IMR-90 (cell line): Measurements from ENCODE around the gene OVCA2. TPM values are rescaled to one million over a fixed set of nuclear protein-coding genes. Genes with fewer than 3 reads are reported as not detected.

ENCODE experiments used
- ATAC-seq: fragments of 200-7000 bp; cut with Tn5 transposase; 2 replicates; pipeline ENCODE4 v1.9.1; 2020; ENCODE audit warnings: low read depth, mild to moderate bottlenecking, moderate library complexity
- BruUV-seq: library from RNA; stranded (reverse); fragments of 400-500 nt; replicated peaks from 2 replicates; lab custom pipeline; 2021; lab: Mats Ljungman, UMichigan
- CTCF ChIA-PET: fragments of 300-600 bp; formaldehyde crosslinking; extraction: SDS; loops from one replicate; lab custom pipeline; 2021; ENCODE audit warnings: antibody characterized with exemption; lab: Yijun Ruan, JAX
- POLR2A ChIA-PET: fragments of 300-600 bp; sonication (Branson Sonifier 250); formaldehyde crosslinking; loops from one replicate; lab custom pipeline; 2022; ENCODE audit warnings: antibody characterized with exemption; ENCODE audit not compliant: unreplicated experiment; lab: Charles Lee
- DNase-seq: peaks from one replicate; pipeline ENCODE4 v3.0.0; 2013
- H2AFZ ChIP-seq: replicated peaks from 2 replicates; pipeline ENCODE3; 2013; ENCODE audit warnings: low read length, mild to moderate bottlenecking; ENCODE audit not compliant: poor library complexity
- H2AK5ac ChIP-seq: 2 replicates; pipeline ENCODE4 v1.6.1; 2013; ENCODE audit warnings: low read depth, low read length, inconsistent platforms
- H2AK9ac ChIP-seq: replicated peaks from 2 replicates; pipeline ENCODE3; 2013; ENCODE audit warnings: mild to moderate bottlenecking, low read depth, low read length, moderate library complexity; ENCODE audit not compliant: poor library complexity
- H2BK120ac ChIP-seq: 2 replicates; pipeline ENCODE4 v1.6.1; 2013; ENCODE audit warnings: low read depth, low read length, inconsistent platforms
- H2BK15ac ChIP-seq: 3 replicates; pipeline ENCODE4 v1.6.1; 2013; ENCODE audit warnings: low read depth, low read length, inconsistent platforms
- H2BK20ac ChIP-seq: 2 replicates; pipeline ENCODE4 v1.6.1; 2013; ENCODE audit warnings: low read depth, mild to moderate bottlenecking, inconsistent platforms, low read length, moderate library complexity
- H2BK5ac ChIP-seq: 2 replicates; pipeline ENCODE4 v1.6.1; 2013; ENCODE audit warnings: mild to moderate bottlenecking, low read depth, low read length, inconsistent platforms; ENCODE audit not compliant: poor library complexity, severe bottlenecking
- H3K14ac ChIP-seq: replicated peaks from 2 replicates; pipeline ENCODE4 v1.6.1; 2013; ENCODE audit warnings: low read depth, low read length, inconsistent platforms
- H3K18ac ChIP-seq: 2 replicates; pipeline ENCODE4 v1.6.1; 2013; ENCODE audit warnings: low read depth, low read length, control low read depth
- H3K23ac ChIP-seq: 2 replicates; pipeline ENCODE4 v1.6.1; 2013; ENCODE audit warnings: low read depth, low read length, inconsistent platforms
- H3K27ac ChIP-seq: 2 replicates; pipeline ENCODE4 v1.5.1; 2013; ENCODE audit warnings: mild to moderate bottlenecking, control low read depth, low read length; ENCODE audit not compliant: insufficient read depth
- H3K27me3 ChIP-seq: 2 replicates; pipeline ENCODE4 v1.6.1; 2013; ENCODE audit warnings: low read length; ENCODE audit not compliant: control insufficient read depth, insufficient read depth
- H3K36me3 ChIP-seq: 2 replicates; pipeline ENCODE4 v1.6.1; 2013; ENCODE audit warnings: low read length, mixed read lengths; ENCODE audit not compliant: control insufficient read depth, insufficient read depth
- H3K4ac ChIP-seq: 2 replicates; pipeline ENCODE4 v1.6.1; 2013; ENCODE audit warnings: low read depth, low read length, inconsistent platforms
- H3K4me1 ChIP-seq: 2 replicates; pipeline ENCODE4 v1.6.1; 2013; ENCODE audit warnings: low read length, mixed read lengths; ENCODE audit not compliant: control insufficient read depth, insufficient read depth
- H3K4me2 ChIP-seq: 2 replicates; pipeline ENCODE4 v1.6.1; 2013; ENCODE audit warnings: low read depth, mild to moderate bottlenecking, control low read depth, low read length, moderate library complexity
- H3K4me3 ChIP-seq: 2 replicates; pipeline ENCODE4 v1.5.1; 2013; ENCODE audit warnings: low read depth, mild to moderate bottlenecking, control low read depth, low read length, moderate library complexity; ENCODE audit not compliant: insufficient read depth
- H3K56ac ChIP-seq: 2 replicates; pipeline ENCODE4 v1.6.1; 2013; ENCODE audit warnings: low read length, inconsistent platforms; ENCODE audit not compliant: insufficient read depth; ENCODE audit errors: extremely low read depth
- H3K79me1 ChIP-seq, 2 experiments: 2 replicates each; pipeline ENCODE4 v1.6.1; 2013; ENCODE audit warnings: low read length in 2 of 2, inconsistent platforms in 1 of 2, low read depth in 1 of 2
- H3K9ac ChIP-seq: 2 replicates; pipeline ENCODE4 v1.6.1; 2013; ENCODE audit warnings: low read depth, low read length, control low read depth
- H3K9me1 ChIP-seq: 2 replicates; pipeline ENCODE4 v1.6.1; 2013; ENCODE audit warnings: low read length, inconsistent platforms; ENCODE audit not compliant: insufficient read depth
- H3K9me3 ChIP-seq: 2 replicates; pipeline ENCODE4 v1.6.1; 2013; ENCODE audit warnings: low read length; ENCODE audit not compliant: control insufficient read depth, insufficient read depth
- H4K20me1 ChIP-seq: 2 replicates; pipeline ENCODE4 v1.6.1; 2013; ENCODE audit warnings: low read length, inconsistent platforms; ENCODE audit not compliant: insufficient read depth
- H4K5ac ChIP-seq: 2 replicates; pipeline ENCODE4 v1.6.1; 2013; ENCODE audit warnings: mild to moderate bottlenecking, low read depth, low read length, control low read depth
- H4K8ac ChIP-seq, 2 experiments: 2 replicates each; pipeline ENCODE4 v1.6.1; 2013; ENCODE audit warnings: low read depth in 2 of 2, low read length in 2 of 2, control low read depth in 1 of 2, inconsistent platforms in 1 of 2
- H4K91ac ChIP-seq: 2 replicates; pipeline ENCODE4 v1.6.1; 2013; ENCODE audit warnings: low read depth, low read length, inconsistent platforms; ENCODE audit not compliant: insufficient read depth
- CEBPB ChIP-seq: IDR thresholded peaks from 2 replicates; pipeline ENCODE4 v1.6.1; 2012; ENCODE audit warnings: low read depth, low read length, improper control_type of control experiment
- ELK1 ChIP-seq: fragments of 150-350 bp; IDR thresholded peaks from 2 replicates; pipeline ENCODE4 v1.6.1; 2016; ENCODE audit warnings: low read depth, mild to moderate bottlenecking, low read length, moderate library complexity, borderline replicate concordance
- MAFK ChIP-seq: IDR thresholded peaks from 2 replicates; pipeline ENCODE4 v1.6.1; 2012; ENCODE audit warnings: low read depth, low read length, improper control_type of control experiment
- MAZ ChIP-seq: IDR thresholded peaks from 2 replicates; pipeline ENCODE4 v1.6.1; 2012; ENCODE audit warnings: low read depth, mild to moderate bottlenecking, low read length, improper control_type of control experiment, moderate library complexity, borderline replicate concordance
- NFE2L2 ChIP-seq: fragments of 150-350 bp; IDR thresholded peaks from 2 replicates; pipeline ENCODE4 v1.6.1; 2016; ENCODE audit warnings: low read depth, mild to moderate bottlenecking, low read length
- POLR2A ChIP-seq: IDR thresholded peaks from 2 replicates; pipeline ENCODE4 v1.6.1; 2012; ENCODE audit warnings: mild to moderate bottlenecking, low read depth, low read length
- RCOR1 ChIP-seq: IDR thresholded peaks from 2 replicates; pipeline ENCODE4 v1.6.1; 2012; ENCODE audit warnings: mild to moderate bottlenecking, low read length, improper control_type of control experiment; ENCODE audit not compliant: insufficient replicate concordance
- WGBS, 2 experiments: methylation state at CpG; one replicate each; pipeline versions ENCODE4 v1.1.5 to v1.1.7; 2013; ENCODE audit warnings: missing lambda C conversion rate in 2 of 2; ENCODE audit not compliant: insufficient read length in 1 of 2; ENCODE audit errors: extremely low coverage in 2 of 2; 5-methylcytosine and 5-hydroxymethylcytosine counted together
- dilution Hi-C: fragments of 300-500 bp; cut with HindIII; formaldehyde crosslinking; loops from one replicate; pipeline ENCODE4 v1.14.3; 2018; ENCODE audit warnings: low sequenced_read_pairs; ENCODE audit not compliant: unreplicated experiment
- in situ Hi-C: fragments of 300-500 bp; cut with MboI; formaldehyde crosslinking; loops from 3 replicates; pipeline ENCODE4 v1.14.3; 2019; ENCODE audit warnings: low sequenced_read_pairs, inconsistent platforms, mixed read lengths
- intact Hi-C: fragments of 100-400 bp; cut with micrococcal nuclease; formaldehyde crosslinking; loops from 2 replicates; pipeline ENCODE4 v1.10.0; 2022
- polyA plus RNA-seq, 3 experiments: library from polyadenylated mRNA; depleted of rRNA; stranded (reverse); fragments of >200 nt; gene quantifications; 2 replicates each; pipeline ENCODE4 v1.2.3, GENCODE V29; 2012; ENCODE audit warnings: low replicate concordance in 1 of 3
- total RNA-seq: library from RNA; depleted of rRNA; stranded (reverse); fragments of >200 nt; gene quantifications from 2 replicates; pipeline ENCODE4 v1.2.3, GENCODE V29; 2012
- TF ChIP-seq, protein P1 (sequence below): fragments of 150-350 bp; IDR thresholded peaks from 2 replicates; pipeline ENCODE4 v1.6.1; 2017; ENCODE audit warnings: mild to moderate bottlenecking, antibody characterized with exemption, low read length, low read depth

OVCA2 gene
- total and polyA plus RNA-seq, 2 of the 4 experiments (the other 2 are of a cell fraction): 38.7 to 46.9 TPM

GRCh38 chr17:2037155-2037554 is 4.7 kb upstream of the OVCA2 start:
- H2AK9ac ChIP-seq: no peak overlapping the region
- intact Hi-C loops: no loop called here

More at GRCh38 chr17:2037155-2037554, 4.7 kb upstream of the OVCA2 start:
- in situ Hi-C loops (loop anchor here (25.0 kb wide), 1 partner anchor 325 kb away; the partner anchor contains the start of genes TLCD2 and WDR81), dilution Hi-C loops (no loop called here)
- Histone ChIP-seq H3K4me3 (no peak overlapping the region), H2BK120ac (no peak overlapping the region), H4K8ac (no peak overlapping the region), H3K36me3 (peaks cover 39% of the 10 kb centered on the region), H3K9me3 (no peaks in the 10 kb centered on the region), H3K23ac (no peak overlapping the region), H3K9ac (no peak overlapping the region), H3K4me1 (peaks cover 19% of the 10 kb centered on the region), H2BK5ac (no peak overlapping the region), H2AK5ac (no peak overlapping the region), H3K79me1 (peaks cover 10 to 29% of the 10 kb centered on the region in 2 experiments), H2AFZ (no peak overlapping the region), H3K14ac (no peak overlapping the region), H2BK20ac (no peak overlapping the region), H3K9me1 (peaks cover 14% of the 10 kb centered on the region), H3K27ac (no peak overlapping the region), H3K18ac (no peak overlapping the region), H2BK15ac (no peak overlapping the region), H3K4me2 (no peak overlapping the region), H4K5ac (no peak overlapping the region), H3K56ac (no peak overlapping the region), H4K20me1 (peaks cover 9% of the 10 kb centered on the region; the same call in 1 of the 2 replicates), H3K27me3 (no peaks in the 10 kb centered on the region), H4K91ac (no peak overlapping the region), H3K4ac (no peak overlapping the region)
- WGBS, 2 experiments: 100% methylated on average over 1 of the region's 10 CpGs; no CpG with 5 or more reads in 1 of the 2 experiments
- ChIA-PET POLR2A (no interaction called here), CTCF (interaction anchor here (1.1 to 1.2 kb wide), 2 partner anchors 11 to 128 kb away, joined by 4 to 5 read pairs; no protein-coding TSS in a partner anchor)
- DNase-seq (no peak), ATAC-seq (no peak)
- TF ChIP-seq, protein P1, sequence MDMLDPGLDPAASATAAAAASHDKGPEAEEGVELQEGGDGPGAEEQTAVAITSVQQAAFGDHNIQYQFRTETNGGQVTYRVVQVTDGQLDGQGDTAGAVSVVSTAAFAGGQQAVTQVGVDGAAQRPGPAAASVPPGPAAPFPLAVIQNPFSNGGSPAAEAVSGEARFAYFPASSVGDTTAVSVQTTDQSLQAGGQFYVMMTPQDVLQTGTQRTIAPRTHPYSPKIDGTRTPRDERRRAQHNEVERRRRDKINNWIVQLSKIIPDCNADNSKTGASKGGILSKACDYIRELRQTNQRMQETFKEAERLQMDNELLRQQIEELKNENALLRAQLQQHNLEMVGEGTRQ: no peak
- TF ChIP-seq CEBPB (no peak), POLR2A (no peak), ELK1 (no peak), RCOR1 (no peak), MAZ (no peak), NFE2L2 (no peak), MAFK (no peak)
- BruUV-seq: no TSS peak
